GM21529 (cell line): ENCODE results near the gene RAPH1.
"Not testable (repeated sequence)": the region's sequence is repeated elsewhere in the genome, so short reads cannot be mapped to it uniquely, and the experiment has no call there.

Source experiments
- ATAC-seq: cut with Tn5 transposase; IDR thresholded peaks from one replicate; pipeline ENCODE4 v1.9.1; 2021; ENCODE audit not compliant: unreplicated experiment

The RAPH1 gene

DNA sequence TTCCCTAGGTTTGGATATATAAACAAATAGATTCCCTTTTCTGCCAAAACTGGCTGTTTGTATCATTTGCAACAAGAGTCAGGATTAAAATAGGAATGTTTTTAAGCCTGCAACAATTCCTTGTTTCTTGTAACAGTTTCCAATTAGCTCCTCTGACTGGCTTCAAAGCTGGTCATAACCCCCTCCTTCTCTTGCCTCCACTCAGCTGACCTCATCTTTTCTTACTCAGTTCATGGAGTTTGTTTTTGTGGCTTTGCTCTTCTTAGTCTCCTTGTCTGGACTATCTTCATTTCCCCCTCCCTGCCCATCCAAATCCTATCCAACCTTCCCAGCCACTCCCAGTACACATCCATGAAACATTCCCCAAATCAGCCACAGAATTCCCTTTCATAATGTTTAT, 14.3 kb upstream of the RAPH1 start:
- ATAC-seq = no peak

DNA sequence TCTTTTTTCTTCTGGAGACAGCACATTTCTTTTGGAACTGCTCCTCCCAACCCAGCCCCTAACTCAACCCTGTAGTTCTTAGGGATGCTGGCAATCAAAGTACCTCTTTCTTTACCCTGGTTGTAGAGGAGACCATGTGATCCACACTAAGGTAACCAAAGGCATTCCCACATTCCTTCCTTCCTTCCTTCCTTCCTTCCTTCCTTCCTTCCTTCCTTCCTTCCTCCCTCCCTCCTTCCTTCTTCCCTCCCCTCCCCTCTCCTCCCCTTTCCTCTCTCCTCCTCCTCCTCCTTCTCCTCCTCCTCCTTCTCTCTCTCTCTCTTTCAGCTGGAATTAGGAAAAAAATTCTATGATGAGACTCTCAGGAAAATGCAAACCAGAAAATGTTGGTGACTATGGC, 13.8 kb upstream of the RAPH1 start:
- no peak for ATAC-seq

DNA sequence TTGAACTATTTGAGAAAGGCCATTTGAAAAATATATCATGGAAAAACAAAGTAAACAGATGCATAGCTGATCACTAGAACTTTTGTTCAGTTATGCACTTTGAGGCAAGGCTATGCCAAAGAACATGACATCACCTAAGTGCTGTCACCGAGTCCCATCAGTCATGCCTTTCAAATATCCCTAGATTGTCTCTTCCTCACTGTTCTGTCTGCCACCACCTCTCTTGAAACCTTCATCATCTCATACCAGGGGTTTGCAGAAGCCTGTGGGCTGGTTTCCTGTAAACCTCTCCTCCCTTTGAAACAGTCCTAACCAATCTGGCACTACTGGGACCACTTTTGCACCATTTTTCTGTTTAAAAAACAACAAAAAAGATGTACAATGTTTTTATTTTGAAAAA, 12.3 kb upstream of the RAPH1 start:
- ATAC-seq = no peak

DNA sequence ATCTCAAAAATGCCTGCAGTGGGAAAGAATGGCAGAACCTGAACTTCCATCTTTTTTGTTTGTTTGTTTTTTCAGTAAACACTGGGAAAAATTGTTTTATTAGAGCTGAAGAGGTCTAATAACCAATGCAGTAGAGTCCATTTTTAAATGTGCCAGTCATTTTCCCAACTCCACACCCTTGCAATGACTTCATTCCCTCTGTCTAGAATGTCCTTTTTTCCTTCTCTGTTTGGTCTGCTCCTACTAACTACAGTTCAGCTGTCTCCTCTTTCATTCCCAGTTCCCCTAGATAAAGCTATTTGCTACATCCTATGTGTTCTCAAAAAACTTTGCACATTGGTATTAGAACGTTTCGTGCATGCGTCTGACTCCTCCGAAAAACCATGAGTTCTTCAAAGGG, 9.3 kb upstream of the RAPH1 start:
- no peak for ATAC-seq

DNA sequence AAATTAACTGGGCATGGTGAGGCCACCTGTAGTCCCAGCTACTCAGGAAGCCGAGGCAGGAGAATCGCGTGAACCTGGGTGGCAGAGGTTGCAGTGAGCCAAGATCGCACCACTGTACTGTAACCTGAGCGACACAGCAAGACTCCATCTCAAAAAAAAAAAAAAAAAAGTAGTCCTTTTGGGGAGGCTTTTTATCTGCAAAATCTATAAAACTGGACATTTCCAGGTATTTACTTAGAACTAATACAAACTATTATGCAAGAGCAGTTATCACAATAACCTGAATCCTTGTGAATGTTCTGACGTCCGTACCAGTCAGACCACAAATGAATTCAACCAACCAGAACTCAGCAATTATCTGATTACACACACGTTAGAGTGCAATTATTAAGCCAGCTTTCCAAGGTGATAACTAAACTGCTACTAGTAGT, 8.8 kb upstream of the RAPH1 start:
- no peak for ATAC-seq

DNA sequence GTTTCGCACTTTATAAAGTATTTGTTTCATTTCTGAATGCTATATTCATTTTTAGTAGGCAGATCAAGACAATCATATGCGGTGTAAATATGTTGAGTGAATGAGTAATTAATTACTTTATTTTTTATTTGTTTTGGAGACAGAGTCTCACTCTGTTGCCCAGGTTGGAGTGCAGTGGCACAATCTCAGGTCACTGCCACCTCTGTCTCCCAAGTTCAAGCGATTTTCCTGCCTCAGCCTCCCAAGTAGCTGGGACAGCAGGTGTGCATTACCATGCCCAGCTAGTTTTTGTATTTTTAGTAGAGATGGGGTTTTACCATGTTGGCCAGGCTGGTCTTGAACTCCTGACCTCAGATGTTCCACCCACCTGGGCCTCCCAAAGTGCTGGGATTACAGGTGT, 5.5 kb upstream of the RAPH1 start:
- not testable (repeated sequence) for ATAC-seq

DNA sequence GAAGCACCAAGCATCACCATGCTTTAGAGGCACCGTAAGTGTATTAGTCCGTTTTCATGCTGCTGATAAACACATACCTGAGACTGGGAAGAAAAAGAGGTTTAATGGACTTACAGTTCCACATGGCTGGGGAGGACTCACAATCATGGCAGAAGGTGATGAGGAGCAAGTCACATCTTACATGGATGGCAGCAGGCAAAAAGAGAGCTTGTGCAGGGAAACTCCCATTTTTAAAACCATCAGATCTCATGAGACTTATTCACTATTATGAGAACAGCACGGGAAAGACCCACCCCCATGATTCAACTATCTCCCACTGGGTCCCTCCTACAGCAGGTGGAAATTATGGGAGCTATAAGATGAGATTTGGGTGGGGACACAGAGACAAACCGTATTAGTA, 3.1 kb upstream of the RAPH1 start:
- not testable (repeated sequence) for ATAC-seq

DNA sequence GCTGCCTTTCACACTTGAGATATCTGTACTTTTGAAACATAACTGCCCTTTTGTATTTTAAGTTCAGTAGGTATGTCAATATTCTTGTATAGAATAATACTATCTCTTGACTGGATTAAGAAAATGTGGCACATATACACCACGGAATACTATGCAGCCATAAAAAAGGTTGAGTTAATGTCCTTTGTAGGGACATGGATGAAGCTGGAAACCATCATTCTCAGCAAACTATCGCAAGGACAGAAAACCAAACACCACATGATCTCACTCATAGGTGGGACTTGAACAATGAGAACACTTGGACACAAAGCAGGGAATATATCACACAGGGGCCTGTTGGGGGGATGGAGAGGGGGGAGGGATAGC, 1.5 kb upstream of the RAPH1 start:
- ATAC-seq = not testable (repeated sequence)

DNA sequence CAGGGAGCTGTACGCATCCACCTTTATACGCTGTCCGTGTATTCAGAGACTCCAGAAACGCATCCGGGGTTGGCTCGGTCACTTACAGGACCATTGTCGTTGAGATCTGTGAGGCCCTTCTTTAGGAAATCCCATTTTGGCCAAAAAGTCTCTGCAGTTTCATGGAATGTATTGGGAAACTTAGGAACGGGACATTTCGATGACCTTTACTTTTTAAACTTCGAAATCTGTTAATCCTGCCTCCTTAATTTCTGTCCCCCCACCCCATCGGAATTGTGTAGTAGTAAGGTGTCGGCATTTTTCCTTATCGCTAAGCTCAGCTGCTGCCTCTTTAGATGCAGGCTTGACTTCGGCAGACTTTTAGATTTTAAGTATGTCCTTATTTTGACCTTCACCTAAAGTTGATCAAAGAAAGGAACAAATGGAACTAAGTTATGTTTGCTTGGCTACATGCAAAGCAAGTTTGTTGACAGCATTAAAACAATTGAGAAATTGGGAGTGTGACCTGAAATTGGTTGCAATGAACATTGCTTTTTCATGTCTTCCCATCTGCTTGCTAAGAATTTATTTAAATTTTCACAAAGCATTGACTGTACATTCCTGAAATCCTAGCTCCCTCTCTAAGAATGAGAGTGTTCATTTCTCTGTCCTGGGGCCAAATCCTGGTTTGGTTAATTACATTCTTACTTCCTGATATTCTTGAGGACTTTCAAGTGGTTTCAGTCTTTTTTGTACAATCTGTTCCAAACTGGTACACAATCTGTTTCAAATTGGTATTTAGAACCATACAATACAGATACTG, 884 bp upstream of the RAPH1 start:
- ATAC-seq = no peak

DNA sequence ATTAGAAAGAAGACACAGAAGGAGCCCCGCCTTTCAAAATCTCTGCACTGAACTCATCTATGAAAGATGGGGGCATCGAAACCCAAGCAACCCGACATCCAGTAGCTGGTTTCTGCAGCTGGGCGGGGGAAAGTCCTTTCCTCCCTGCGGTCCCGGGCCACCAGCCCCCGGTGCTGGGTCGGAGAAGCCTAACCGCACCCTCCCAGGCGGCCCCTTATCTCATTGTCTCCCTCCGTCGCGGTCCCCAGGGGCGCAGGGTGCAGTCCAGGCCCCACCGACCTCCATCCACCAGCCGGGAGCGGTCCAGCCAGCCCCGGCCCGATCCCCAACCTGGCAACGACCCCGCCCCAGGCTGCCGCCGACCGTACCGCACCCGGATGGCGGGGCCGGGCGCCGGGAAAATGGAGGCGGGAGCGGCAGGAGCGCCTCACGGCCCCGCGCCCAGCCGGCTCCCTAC, 452 bp downstream of the RAPH1 start:
- ATAC-seq = peak; percentile 40

DNA sequence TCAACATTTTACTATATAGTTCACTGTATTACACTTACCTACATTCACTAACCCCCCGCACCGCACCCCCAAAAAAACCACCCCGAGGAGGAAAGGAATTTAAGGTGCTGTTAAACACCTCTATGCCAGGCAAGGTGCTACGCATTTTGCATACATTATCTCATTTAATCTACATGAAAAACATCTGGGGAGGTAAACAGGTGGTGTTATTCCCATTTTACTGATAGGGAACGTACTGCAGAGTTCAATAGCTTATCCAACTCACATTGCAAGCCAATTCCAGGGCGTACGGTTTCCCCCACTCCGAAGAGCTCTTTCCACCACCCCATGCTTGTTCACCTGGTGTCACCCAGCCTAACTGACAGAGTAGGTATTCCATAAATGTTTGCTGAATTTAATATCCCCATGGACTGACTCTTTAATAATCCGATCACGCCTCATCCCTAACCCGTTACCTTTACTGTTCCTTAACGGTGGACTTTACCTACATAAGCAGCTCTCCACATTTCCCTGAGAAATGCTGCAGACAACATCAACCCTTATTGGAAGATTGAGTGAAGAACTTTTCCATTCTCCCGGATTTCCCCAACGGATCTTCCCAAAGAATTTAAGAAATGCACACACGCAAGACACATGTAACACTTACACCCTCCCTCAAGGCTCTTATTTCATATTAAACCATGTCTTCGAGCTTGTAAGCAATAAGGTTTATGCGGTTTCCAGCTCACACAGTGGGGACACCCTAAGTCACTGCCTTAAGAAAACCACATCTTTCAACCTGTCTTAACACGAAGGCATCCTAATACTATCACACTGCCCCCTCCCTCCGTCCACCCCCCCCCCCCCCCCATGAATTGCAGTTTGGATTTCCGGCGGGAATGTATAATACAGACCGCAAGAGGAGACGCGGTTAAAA, 1.2 kb downstream of the RAPH1 start:
- no peak for ATAC-seq

DNA sequence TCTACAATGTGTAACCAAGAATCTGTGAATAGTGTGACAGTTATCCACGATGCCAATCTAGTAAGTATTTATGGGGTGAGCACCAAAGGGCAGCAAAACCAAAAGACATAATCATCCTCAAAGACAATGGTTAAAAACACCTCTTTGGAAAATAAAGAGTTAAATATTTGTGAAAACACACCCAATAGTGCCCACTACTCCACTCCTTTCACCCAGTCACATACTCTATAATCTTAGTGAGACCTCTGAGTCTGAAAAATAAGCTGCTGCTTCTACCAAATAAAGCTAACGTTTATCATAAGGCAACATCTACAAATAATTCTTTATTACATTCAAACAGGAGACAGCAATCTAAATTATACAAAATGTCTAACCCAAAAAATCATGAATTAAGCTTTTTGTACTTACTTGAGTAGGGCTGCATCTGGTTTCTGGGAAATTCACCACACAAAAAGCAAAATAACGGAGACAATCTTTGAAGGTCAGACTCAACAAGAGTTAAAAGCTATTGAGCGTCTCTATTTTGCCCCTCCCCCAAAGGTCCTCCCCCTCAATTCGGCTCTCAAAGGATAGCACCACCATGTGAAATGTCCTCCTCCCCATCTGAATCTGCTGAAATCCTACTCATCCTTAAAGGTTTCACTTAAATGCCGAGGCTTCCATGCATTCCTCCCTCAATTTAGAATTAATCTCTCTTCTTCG, 2.0 kb downstream of the RAPH1 start:
- no peak for ATAC-seq

DNA sequence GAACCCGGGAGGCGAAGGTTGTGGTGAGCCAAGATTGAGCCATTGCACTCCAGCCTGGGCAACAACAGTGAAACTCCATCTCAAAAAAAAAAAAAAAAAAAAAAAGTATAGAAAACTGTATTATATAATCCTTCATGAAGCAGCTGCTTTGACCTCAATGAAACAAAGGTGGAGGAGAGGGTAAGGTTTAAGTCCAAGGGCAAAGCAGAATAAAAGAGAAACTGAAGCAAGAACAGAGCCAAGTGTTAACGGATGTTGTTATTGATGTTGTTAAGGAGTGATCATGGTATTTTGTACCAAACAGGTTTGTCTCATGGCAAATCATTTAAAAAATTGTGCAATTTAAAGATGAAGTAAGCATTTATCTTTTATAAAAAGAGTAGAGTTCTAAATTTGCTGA, 7.4 kb downstream of the RAPH1 start:
- ATAC-seq = no peak

DNA sequence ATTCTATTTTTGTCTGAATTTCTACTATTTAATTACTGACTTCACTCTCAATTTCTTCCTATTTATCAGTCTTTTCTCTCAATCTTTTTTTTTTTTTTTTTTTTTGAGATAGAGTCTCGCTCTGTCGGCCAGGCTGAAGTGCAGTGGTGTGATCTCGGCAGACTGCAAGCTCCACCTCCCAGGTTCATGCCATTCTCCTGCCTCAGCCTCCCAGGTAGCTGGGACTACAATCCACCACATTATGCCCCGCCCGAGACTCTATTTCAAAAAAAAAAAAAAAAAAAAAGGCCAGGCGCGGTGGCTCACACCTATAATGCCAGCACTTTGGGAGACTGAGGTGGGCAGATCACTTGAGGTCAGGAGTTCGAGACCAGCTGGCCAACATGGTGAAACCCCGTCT, 21.8 kb downstream of the RAPH1 start:
- not testable (repeated sequence) for ATAC-seq

DNA sequence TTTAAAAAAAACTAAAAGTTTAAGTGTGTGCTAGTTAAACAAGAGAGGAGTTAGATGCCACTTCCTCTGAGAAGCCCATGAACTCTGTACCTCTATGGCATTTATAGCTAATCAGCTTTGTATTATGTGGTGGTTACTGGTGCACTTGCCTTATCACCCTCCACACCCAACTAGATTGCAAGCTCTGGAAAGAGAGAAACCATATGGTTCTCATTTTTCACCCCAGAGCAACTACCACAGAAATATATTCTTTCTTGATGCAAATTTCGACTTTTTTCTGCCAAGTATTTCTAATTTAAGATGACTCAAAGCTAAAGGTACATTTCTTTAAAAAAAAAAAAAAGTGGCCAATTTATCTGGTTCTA, 24.2 kb downstream of the RAPH1 start:
- no peak for ATAC-seq

DNA sequence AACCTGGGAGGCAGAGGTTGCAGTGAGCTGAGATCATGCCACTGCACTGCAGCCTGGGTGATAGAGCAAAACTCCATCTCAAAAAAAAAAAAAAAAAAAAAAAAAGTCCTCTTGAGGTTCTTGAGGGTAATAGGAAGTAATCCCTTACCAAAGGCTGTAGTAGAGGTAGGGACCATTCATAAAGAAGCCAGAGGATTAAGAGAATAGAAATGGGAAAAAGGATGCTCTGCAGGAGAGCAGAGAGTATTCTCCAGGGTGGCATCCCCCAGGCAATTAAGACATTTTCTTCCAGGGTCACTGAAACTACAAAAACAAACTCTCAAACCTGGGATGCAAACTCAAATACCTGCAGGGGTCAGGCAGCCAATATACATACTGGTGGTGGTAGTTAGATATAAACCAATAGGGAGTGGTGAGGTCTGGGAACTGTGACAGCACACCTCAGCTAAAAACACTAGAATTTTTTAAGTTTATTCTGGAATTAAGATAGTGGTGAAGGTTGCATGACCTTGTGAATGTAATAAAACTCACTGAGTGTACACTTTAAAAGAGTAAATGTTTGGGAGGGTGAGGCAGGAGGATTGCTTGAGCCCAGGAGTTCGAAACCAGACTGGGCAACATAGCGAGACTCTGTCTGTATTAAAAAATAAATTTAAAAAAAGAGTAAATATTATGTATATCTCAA, 24.7 kb downstream of the RAPH1 start:
- no peak for ATAC-seq

DNA sequence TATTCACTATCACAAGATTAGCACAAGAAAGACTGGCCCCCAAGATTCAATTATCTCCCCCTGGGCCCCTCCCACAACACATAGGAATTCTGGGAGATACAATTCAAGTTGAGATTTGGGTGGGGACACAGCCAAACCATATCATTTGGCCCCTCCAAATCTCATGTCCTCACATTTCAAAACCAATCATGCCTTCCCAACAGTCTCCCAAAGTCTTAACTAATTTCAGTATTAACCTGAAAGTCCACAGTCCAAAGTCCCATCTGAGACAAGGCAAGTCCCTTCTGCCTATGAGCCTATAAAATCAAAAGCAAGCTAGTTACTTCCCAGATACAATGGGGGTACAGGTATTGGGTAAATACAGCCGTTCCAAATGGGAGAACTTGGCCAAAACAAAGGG, 31.6 kb downstream of the RAPH1 start:
- not testable (repeated sequence) for ATAC-seq

DNA sequence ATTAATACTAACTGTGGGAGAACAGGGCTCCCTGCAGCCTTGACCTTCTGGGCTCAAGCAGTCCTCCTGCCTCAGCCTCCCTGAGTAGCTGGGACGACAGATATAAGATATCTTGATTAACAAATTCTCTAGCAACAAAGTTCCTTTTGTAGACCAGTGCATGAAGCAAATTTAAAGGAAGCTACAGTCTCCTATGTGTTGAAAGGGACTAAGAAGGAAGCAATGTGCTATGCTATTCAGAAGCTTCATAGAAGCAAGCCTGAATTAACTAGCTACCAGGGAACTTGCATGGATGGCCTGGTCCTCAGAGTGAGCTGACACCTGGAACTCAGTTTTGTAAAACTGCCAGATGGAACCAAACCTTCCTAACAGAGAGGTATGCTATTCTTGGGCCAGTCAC, 33.2 kb downstream of the RAPH1 start:
- ATAC-seq = no peak

DNA sequence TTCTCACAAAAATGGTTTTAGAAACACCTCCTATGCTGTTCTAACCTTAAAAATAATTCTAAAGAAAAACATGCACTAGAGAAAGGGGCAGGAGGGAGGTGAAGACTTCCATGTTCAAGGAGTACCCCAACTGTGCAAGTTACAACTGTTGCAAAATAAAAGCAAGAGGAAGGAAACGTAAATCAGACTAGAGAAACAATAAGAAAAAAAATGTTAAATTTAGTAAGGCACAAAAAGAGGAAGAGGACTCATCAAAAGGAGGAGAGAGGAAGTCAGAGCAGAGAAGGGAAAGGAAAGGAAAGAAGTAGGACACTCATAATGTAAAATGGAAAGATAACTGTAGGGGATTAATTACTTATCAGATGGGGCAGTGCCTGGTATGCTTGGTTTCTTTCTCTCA, 34.1 kb downstream of the RAPH1 start:
- no peak for ATAC-seq

DNA sequence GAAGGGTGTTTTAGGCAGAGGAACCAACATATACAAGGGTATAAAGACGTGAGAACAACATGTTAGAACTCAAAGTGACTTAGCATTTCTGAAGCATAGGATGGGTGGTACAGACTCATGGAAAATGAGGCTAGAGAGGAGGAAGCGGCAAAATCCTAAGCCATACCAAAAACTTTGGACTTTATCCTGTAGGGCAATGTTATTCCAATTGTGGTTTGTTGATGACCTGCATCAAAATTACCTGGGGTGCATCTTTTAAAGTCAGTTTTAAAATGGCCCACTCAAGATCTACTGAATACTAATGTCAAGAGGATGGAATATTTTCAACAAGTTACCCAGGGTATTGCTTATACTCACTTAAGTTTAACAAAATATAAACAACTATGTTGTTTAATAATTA, 34.8 kb downstream of the RAPH1 start:
- ATAC-seq = no peak

DNA sequence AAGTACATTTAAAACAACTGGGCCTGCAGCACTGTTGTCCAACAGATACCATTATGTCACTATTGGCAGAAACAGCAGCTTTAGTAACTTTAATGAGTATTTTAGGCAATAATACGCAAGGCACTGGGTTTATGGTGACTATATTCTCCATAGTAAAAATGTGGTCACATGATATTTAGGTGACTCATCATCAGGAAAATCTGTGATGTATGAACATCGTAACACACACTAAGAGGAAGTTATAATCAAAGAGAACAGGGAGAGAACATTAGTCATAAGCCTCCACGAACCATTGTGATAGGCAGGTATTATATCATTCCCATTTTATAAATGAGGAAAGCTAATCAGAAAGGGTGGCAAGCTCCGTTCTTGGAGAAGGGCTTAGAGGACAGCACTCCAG, 36.9 kb downstream of the RAPH1 start:
- ATAC-seq = no peak
